ENCODE results near the gene U2AF2. TPM values are rescaled to one million over a fixed set of nuclear protein-coding genes. Genes with fewer than 3 reads are reported as not detected.
A peak's percentile ranks its signal among the peaks of the same experiment; 100 is the strongest.

U2AF2 gene
- total RNA-seq, 2 experiments from 2014 or later = 285 to 293 TPM

DNA sequence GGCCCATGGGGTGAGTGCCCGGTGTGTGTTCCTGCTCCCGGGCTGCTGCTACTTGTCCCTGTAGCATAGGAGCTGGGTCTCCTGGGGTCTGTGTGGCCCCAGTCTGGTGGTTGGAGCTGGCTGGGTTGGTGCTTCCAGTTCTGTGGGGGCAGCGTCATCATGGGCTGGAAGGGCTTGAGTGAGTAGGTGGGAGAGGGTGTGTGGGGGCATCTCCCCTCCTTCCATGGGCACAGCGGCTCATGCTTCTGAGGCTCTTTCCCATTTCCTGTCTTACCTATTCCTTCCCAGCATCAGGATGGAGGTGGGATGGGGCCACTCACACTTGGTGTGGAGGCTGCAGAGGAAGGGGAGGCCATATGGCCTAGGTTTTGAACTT lies 12.2 kb downstream of the U2AF2 start:
- CTCF ChIA-PET = interaction anchor here (0.8 to 0.9 kb wide), 2 partner anchors 13 to 56 kb away, joined by 3 read pairs; no protein-coding TSS in a partner anchor
- intact Hi-C loops (cut with micrococcal nuclease) = no loop called here
- H3K36me3 Mint-ChIP-seq (ENCODE audit: low read depth) = peaks cover 44% of the 10 kb centered on the region
- no peaks in the 10 kb centered on the region for H3K27me3 Mint-ChIP-seq (ENCODE audit: low read depth)
- H3K4me1 Mint-ChIP-seq (ENCODE audit: low read depth) = peaks cover 37% of the 10 kb centered on the region
- no peak for DNase-seq
- no peaks in the 10 kb centered on the region for H3K9me3 Mint-ChIP-seq
- H3K27ac Mint-ChIP-seq = no peak overlapping the region
- no peak overlapping the region for H3K4me3 Mint-ChIP-seq

- CTCF ChIA-PET = interaction anchor here (0.9 kb wide), 1 partner anchor 13 kb away, joined by 3 read pairs; no protein-coding TSS in a partner anchor
- H3K9me3 Mint-ChIP-seq = no peaks in the 10 kb centered on the region
- no peak overlapping the region for H3K4me3 Mint-ChIP-seq
- H3K4me1 Mint-ChIP-seq (ENCODE audit: low read depth) = peaks cover 39% of the 10 kb centered on the region
- no peaks in the 10 kb centered on the region for H3K27me3 Mint-ChIP-seq (ENCODE audit: low read depth)
- no peak for DNase-seq
- H3K27ac Mint-ChIP-seq = no peak overlapping the region
- peaks cover 46% of the 10 kb centered on the region for H3K36me3 Mint-ChIP-seq (ENCODE audit: low read depth)
- intact Hi-C loops (cut with micrococcal nuclease) = no loop called here
Measured at GRCh38 chr19:55667511-55667910, 12.7 kb downstream of the U2AF2 start.

GRCh38 chr19:55667958-55668357 lies 13.1 kb downstream of the U2AF2 start:
- Mint-ChIP-seq H3K9me3 (no peaks in the 10 kb centered on the region), H3K4me1 (ENCODE audit: low read depth) (peaks cover 35% of the 10 kb centered on the region), H3K27ac (no peak overlapping the region), H3K4me3 (no peak overlapping the region), H3K27me3 (ENCODE audit: low read depth) (no peaks in the 10 kb centered on the region), H3K36me3 (ENCODE audit: low read depth) (peaks cover 42% of the 10 kb centered on the region)
- intact Hi-C loops (cut with micrococcal nuclease) = no loop called here
- CTCF ChIA-PET = interaction anchor here (0.9 kb wide), 1 partner anchor 14 kb away, joined by 3 read pairs; no protein-coding TSS in a partner anchor
- DNase-seq = no peak

DNA sequence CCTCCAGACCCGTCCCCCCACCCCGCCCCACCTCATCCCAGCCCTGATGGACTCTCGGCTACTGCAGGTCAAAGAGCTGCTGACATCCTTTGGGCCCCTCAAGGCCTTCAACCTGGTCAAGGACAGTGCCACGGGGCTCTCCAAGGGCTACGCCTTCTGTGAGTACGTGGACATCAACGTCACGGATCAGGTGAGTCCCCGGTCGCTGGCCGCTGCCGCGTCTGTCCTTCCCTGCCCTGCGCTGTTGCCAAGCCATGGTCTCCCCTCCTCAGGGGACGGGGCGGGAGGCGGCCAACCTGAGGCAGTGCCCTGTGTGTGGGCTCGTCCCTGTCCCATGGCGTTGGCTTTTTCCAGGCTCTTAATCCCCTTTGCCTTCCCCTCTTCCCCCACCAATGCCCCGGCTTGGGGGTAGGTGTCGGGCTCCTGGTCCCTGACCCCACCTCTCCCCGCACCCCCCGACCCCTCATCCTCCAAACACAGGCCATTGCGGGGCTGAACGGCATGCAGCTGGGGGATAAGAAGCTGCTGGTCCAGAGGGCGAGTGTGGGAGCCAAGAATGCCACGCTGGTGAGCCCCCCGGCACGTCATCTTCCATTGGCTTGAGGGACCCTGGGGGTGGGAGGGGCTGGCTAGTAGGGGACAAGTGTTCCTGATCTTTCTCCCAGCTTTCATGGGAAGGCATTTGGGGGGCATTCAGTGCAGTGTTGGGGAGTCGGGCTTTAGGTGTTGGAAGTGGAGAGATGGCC lies 13.9 kb downstream of the U2AF2 start:
- Mint-ChIP-seq H3K4me1 (ENCODE audit: low read depth) (peaks cover 42% of the 10 kb centered on the region), H3K27ac (no peak overlapping the region), H3K4me3 (no peak overlapping the region), H3K27me3 (ENCODE audit: low read depth) (no peaks in the 10 kb centered on the region), H3K9me3 (no peaks in the 10 kb centered on the region), H3K36me3 (ENCODE audit: low read depth) (peaks cover 40% of the 10 kb centered on the region)
- no peak for DNase-seq
- CTCF ChIA-PET = no interaction called here
- intact Hi-C loops (cut with micrococcal nuclease) = no loop called here

DNA sequence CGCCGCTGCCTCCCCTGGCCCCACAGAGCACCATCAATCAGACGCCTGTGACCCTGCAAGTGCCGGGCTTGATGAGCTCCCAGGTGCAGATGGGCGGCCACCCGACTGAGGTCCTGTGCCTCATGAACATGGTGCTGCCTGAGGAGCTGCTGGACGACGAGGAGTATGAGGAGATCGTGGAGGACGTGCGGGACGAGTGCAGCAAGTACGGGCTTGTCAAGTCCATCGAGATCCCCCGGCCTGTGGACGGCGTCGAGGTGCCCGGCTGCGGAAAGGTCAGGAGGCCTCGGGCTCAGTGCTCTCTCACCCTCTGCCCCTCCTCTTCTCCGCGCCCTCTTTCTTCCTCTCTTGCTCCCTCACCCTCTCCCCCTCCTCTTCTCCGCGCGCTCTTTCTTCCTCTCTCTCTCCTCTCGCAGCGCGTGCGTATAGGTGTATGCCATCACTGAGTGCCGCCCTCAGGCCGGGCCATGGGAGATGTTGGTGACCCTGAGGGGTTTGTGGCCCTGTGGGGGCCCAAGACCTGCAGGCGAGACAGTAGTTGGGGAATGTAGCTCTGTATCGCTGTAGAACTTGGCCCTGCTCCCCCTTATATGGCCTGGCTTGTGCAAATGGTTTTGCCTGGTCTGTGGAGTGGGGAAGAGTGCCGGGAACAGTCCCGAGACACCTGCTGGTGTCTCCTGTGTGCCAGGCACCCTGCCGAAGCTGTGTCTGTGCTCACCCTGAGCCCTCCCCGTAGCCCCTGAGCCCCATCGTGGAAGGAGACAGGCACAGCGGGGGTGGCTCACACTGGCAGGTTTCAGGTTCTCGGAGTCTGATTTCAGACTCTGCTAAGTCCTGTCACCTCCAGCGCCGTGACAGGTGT lies 14.8 kb downstream of the U2AF2 start:
- Mint-ChIP-seq H3K36me3 (ENCODE audit: low read depth) (peaks cover 41% of the 10 kb centered on the region), H3K27ac (no peak overlapping the region), H3K4me1 (ENCODE audit: low read depth) (peaks cover 42% of the 10 kb centered on the region)

DNA sequence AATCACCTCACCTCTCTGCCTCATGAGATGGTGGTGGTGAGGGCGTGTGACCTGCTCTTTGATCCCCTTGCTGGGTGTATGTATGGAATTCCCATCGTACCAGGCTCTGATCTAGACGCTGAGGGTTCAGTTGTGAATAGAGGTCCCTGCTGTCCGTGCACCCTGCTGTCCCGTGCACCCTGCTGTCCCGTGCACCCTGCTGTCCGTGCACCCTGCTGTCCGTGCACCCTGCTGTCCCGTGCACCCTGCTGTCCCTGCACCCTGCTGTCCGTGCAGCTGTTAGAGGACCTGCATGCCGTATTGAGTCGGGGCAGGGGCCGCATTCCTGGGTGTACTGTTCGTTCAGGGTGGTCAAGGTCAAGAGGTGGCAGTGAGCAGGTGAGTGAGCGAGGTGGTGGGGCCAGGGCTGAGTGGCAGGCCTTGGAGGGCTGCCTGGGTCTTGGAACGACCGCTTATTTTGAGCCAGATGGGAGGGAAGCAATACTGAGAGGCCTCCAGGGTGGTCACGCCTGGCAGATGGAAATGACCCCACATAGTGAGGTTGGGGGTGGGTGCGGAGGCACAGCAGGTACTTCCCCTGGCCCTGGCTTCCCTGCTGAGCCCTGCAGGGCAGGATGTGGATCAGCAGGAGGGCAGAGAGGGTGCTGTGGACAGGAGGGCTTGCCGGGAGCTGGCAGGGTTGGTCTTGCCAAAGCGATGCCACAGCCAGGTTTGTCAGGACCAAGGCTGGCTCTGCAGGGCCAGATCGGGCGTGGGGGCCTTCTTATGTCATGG lies 15.6 kb downstream of the U2AF2 start:
- peaks cover 40% of the 10 kb centered on the region for H3K4me1 Mint-ChIP-seq (ENCODE audit: low read depth)
- DNase-seq = no peak

More for the DNA sequence above, 14.8 kb downstream of the U2AF2 start:
- intact Hi-C loops (cut with micrococcal nuclease) = no loop called here
- Mint-ChIP-seq H3K27me3 (ENCODE audit: low read depth) (no peaks in the 10 kb centered on the region), H3K9me3 (no peaks in the 10 kb centered on the region), H3K4me3 (no peak overlapping the region)
- DNase-seq = no peak
- CTCF ChIA-PET = no interaction called here

DNA sequence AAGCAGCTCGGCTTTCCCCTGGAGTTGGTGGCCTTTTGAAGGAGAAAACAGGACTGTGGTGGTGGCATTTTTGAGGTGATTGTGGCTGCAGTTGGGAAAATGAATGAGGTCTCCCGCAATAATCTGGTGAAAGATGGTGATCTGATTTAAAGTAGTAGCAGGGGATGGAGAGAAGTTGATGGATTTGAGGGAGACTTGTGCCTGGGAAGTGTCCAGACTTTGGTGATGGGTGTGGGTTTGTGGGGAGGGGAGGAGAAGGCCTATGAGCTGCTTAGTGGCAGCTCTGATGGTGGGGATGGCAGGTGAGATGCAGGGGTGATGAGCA lies 16.2 kb downstream of the U2AF2 start:
- intact Hi-C loops (cut with micrococcal nuclease) = no loop called here
- no peak overlapping the region for H3K27ac Mint-ChIP-seq
- peaks cover 44% of the 10 kb centered on the region for H3K4me1 Mint-ChIP-seq (ENCODE audit: low read depth)
- CTCF ChIA-PET = interaction anchor here (1.2 to 2.0 kb wide), 3 partner anchors 8 to 39 kb away, joined by 3 to 10 read pairs (median 9); no protein-coding TSS in a partner anchor
- DNase-seq = no peak
- no peaks in the 10 kb centered on the region for H3K27me3 Mint-ChIP-seq (ENCODE audit: low read depth)
- no peaks in the 10 kb centered on the region for H3K9me3 Mint-ChIP-seq
- H3K4me3 Mint-ChIP-seq = no peak overlapping the region
- peaks cover 43% of the 10 kb centered on the region for H3K36me3 Mint-ChIP-seq (ENCODE audit: low read depth)

More for the DNA sequence above, 15.6 kb downstream of the U2AF2 start:
- Mint-ChIP-seq H3K9me3 (no peaks in the 10 kb centered on the region), H3K27me3 (ENCODE audit: low read depth) (no peaks in the 10 kb centered on the region), H3K36me3 (ENCODE audit: low read depth) (peaks cover 42% of the 10 kb centered on the region), H3K4me3 (no peak overlapping the region), H3K27ac (no peak overlapping the region)
- CTCF ChIA-PET = interaction anchor here (1.5 to 2.0 kb wide), 2 partner anchors 13 to 38 kb away, joined by 9 to 10 read pairs; no protein-coding TSS in a partner anchor
- intact Hi-C loops (cut with micrococcal nuclease) = no loop called here

- no peak for DNase-seq
- intact Hi-C loops (cut with micrococcal nuclease) = no loop called here
- no peaks in the 10 kb centered on the region for H3K9me3 Mint-ChIP-seq
- no peaks in the 10 kb centered on the region for H3K27me3 Mint-ChIP-seq (ENCODE audit: low read depth)
- H3K36me3 Mint-ChIP-seq (ENCODE audit: low read depth) = peaks cover 40% of the 10 kb centered on the region
- H3K4me1 Mint-ChIP-seq (ENCODE audit: low read depth) = peaks cover 52% of the 10 kb centered on the region
- CTCF ChIA-PET = interaction anchor here (0.8 to 2.0 kb wide), 4 partner anchors 10 to 169 kb away, joined by 3 to 9 read pairs (median 4); no protein-coding TSS in a partner anchor
- H3K4me3 Mint-ChIP-seq = no peak overlapping the region
- no peak overlapping the region for H3K27ac Mint-ChIP-seq
Measured at GRCh38 chr19:55672418-55672817, 17.6 kb downstream of the U2AF2 start.

- no peak overlapping the region for H3K4me3 Mint-ChIP-seq
- no peaks in the 10 kb centered on the region for H3K9me3 Mint-ChIP-seq
- CTCF ChIA-PET = interaction anchor here (0.7 to 1.1 kb wide), 2 partner anchors 26 to 170 kb away, joined by 3 to 4 read pairs; no protein-coding TSS in a partner anchor
Measured at GRCh38 chr19:55673465-55673864, 18.6 kb downstream of the U2AF2 start.

GRCh38 chr19:55673889-55674288 lies 19.1 kb downstream of the U2AF2 start:
- no peak for DNase-seq
- no peak overlapping the region for H3K4me3 Mint-ChIP-seq
- H3K27ac Mint-ChIP-seq = peak overlapping the region; percentile 22
- CTCF ChIA-PET = no interaction called here
- no peaks in the 10 kb centered on the region for H3K9me3 Mint-ChIP-seq
- H3K36me3 Mint-ChIP-seq (ENCODE audit: low read depth) = peaks cover 32% of the 10 kb centered on the region
- peaks cover 62% of the 10 kb centered on the region for H3K4me1 Mint-ChIP-seq (ENCODE audit: low read depth)
- no peaks in the 10 kb centered on the region for H3K27me3 Mint-ChIP-seq (ENCODE audit: low read depth)
- intact Hi-C loops (cut with micrococcal nuclease) = loop anchor here (2.0 kb wide), 1 partner anchor 39 kb away; no protein-coding TSS in a partner anchor

More at GRCh38 chr19:55673465-55673864, 18.6 kb downstream of the U2AF2 start:
- Mint-ChIP-seq H3K27me3 (ENCODE audit: low read depth) (no peaks in the 10 kb centered on the region), H3K36me3 (ENCODE audit: low read depth) (peaks cover 32% of the 10 kb centered on the region), H3K4me1 (ENCODE audit: low read depth) (peaks cover 58% of the 10 kb centered on the region), H3K27ac (peak overlapping the region; percentile 22)
- intact Hi-C loops (cut with micrococcal nuclease) = no loop called here
- DNase-seq = no peak

GRCh38 chr19:55674459-55674840 lies 19.6 kb downstream of the U2AF2 start:
- peaks cover 63% of the 10 kb centered on the region for H3K4me1 Mint-ChIP-seq (ENCODE audit: low read depth)
- no peaks in the 10 kb centered on the region for H3K27me3 Mint-ChIP-seq (ENCODE audit: low read depth)
- no peaks in the 10 kb centered on the region for H3K9me3 Mint-ChIP-seq
- intact Hi-C loops (cut with micrococcal nuclease) = loop anchor here (2.0 kb wide), 1 partner anchor 40 kb away; no protein-coding TSS in a partner anchor
- CTCF ChIA-PET = no interaction called here
- H3K36me3 Mint-ChIP-seq (ENCODE audit: low read depth) = peaks cover 32% of the 10 kb centered on the region
- no peak for DNase-seq
- H3K4me3 Mint-ChIP-seq = peak overlapping the region; percentile 55
- no peak overlapping the region for H3K27ac Mint-ChIP-seq
